Measurements from ENCODE around the gene ATP6V1D. TPM values are rescaled to one million over a fixed set of nuclear protein-coding genes. Genes with fewer than 3 reads are reported as not detected.
A peak's percentile ranks its signal among the peaks of the same experiment; 100 is the strongest.

Gene ATP6V1D
- total and polyA plus RNA-seq, 2 of the 8 experiments (the other 6 are each of a cell fraction or from before 2014, with no cell fraction given): 45.1 to 76.3 TPM

DNA sequence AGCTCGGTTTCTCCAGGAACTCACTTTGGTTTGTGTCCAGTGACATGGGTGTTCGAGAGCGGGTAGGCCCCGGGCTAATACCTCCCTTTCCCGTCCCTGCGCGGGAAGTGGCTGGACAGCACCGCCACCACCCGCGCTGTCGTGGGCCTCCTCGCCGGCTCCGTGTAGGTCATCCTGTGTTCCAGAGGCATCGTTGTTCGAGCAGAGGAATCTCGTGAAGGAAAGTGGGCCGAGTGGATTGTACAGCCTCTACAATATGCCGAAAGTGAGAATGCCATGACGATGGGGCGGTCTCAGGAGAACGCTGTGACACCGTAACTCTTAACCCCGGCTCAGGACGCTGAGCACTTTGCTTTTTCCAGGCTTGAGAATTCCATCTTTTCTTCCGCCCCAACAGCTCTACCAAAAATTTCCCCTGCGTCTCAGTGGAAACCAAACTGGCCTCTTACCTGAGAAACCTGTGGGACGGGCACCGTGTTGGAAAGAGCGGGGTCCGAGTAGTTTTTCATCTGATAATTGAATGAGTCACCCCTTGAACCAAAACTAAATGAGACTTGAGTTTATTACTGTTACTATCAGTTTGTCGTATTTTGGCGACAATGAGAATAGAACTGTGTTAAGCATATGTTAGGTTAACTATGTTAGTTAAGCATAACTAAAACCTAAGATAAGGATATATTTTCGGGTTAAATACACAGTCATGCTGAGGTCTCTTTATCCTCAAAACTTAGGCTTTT lies 1.0 kb upstream of the ATP6V1D start (continued):
- TF ChIP-seq CREB1 (IDR thresholded peaks at IDR 0.05) (no peak), RXRA (IDR thresholded peaks at IDR 0.05; ENCODE audit: insufficient read depth, low read depth, low read length) (no peak), POLR2A (IDR thresholded peaks at IDR 0.05; ENCODE audit: control extremely low read depth in 1 of 2, low read depth in 2 of 2, low read length in 2 of 2) (peak in 1 of 2 experiments; percentile 8; a peak in 1 of 3 replicates), KDM5A (IDR thresholded peaks at IDR 0.05; ENCODE audit: low read length) (no peak), TEAD4 (IDR thresholded peaks at IDR 0.05; ENCODE audit: low read depth, low read length) (no peak), HDAC6 (IDR thresholded peaks at IDR 0.05; ENCODE audit: low read depth, low read length) (no peak), JUND (IDR thresholded peaks at IDR 0.05; ENCODE audit: low read length) (no peak), SIN3A (conservative IDR thresholded peaks at IDR 0.05 in 1 of 2, IDR thresholded peaks at IDR 0.05 in 1 of 2; ENCODE audit: low read depth in 1 of 2, low read length in 2 of 2) (peak in 1 of 2 experiments; percentile 62; a peak in 1 of 4 replicates), SP2 (IDR thresholded peaks at IDR 0.05; ENCODE audit: low read length) (no peak), FOSL1 (IDR thresholded peaks at IDR 0.05; ENCODE audit: insufficient read depth, low read depth, low read length) (no peak), NRF1 (IDR thresholded peaks at IDR 0.05; ENCODE audit: low read depth, low read length) (no peak), EZH2 (IDR thresholded peaks at IDR 0.05; ENCODE audit: low read depth, low read length, severe bottlenecking) (no peak), GTF2F1 (IDR thresholded peaks at IDR 0.05; ENCODE audit: borderline replicate concordance, low read depth, low read length) (no peak), SAP30 (IDR thresholded peaks at IDR 0.05; ENCODE audit: insufficient read depth, insufficient replicate concordance, low read length) (peak; percentile 71), KDM4A (IDR thresholded peaks at IDR 0.05; ENCODE audit: low read depth, low read length, severe bottlenecking) (peak; percentile 31), RNF2 (IDR thresholded peaks at IDR 0.05; ENCODE audit: borderline replicate concordance, low read depth, low read length, missing control alignments, poor library complexity, severe bottlenecking) (no peak), CTCF (IDR thresholded peaks at IDR 0.05; ENCODE audit: control extremely low read depth in 1 of 3, insufficient read depth in 1 of 3, low read depth in 1 of 3, low read length in 3 of 3) (no peak), SIRT6 (IDR thresholded peaks at IDR 0.05; ENCODE audit: low read length) (no peak)
- TF ChIP-seq, protein P1, sequence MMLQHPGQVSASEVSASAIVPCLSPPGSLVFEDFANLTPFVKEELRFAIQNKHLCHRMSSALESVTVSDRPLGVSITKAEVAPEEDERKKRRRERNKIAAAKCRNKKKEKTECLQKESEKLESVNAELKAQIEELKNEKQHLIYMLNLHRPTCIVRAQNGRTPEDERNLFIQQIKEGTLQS (IDR thresholded peaks at IDR 0.05; ENCODE audit: insufficient read depth, low read depth, low read length): no peak
- TF ChIP-seq, protein P2, sequence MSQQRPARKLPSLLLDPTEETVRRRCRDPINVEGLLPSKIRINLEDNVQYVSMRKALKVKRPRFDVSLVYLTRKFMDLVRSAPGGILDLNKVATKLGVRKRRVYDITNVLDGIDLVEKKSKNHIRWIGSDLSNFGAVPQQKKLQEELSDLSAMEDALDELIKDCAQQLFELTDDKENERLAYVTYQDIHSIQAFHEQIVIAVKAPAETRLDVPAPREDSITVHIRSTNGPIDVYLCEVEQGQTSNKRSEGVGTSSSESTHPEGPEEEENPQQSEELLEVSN (IDR thresholded peaks at IDR 0.05): no peak

Measured in H1 (cell line).